BLaER1 treated with 17β-estradiol and CSF1 and Interleukin-3, amounts not matched to agents 10 nM and 100 nM (cell line): ENCODE data around the gene KCND1.

Source experiments
- H3K27ac ChIP-seq, 11 experiments: shearing (Covaris generic); formaldehyde crosslinking; 2 replicates each; pipeline ENCODE4 v1.8.1; 2022
- H3K27me3 ChIP-seq, 11 experiments: shearing (Covaris generic); formaldehyde crosslinking; 2 replicates each; pipeline ENCODE4 v1.8.1; 2022
- H3K36me3 ChIP-seq, 11 experiments: shearing (Covaris generic); formaldehyde crosslinking; 2 replicates each; pipeline ENCODE4 v1.8.1; 2022
- H3K4me1 ChIP-seq, 10 experiments: shearing (Covaris generic); formaldehyde crosslinking; 2 replicates each; pipeline ENCODE4 v1.8.1; 2022
- H3K4me2 ChIP-seq, 11 experiments: shearing (Covaris generic); formaldehyde crosslinking; 2 replicates each; pipeline ENCODE4 v1.8.1; 2022
- H3K4me3 ChIP-seq, 10 experiments: shearing (Covaris generic); formaldehyde crosslinking; 2 replicates each; pipeline ENCODE4 v1.8.1; 2022
- H3K9ac ChIP-seq, 11 experiments: shearing (Covaris generic); formaldehyde crosslinking; 2 replicates each; pipeline ENCODE4 v1.8.1; 2022
- H3K9me3 ChIP-seq, 11 experiments: shearing (Covaris generic); formaldehyde crosslinking; replicated peaks in 1 of 11; 2 replicates each; pipeline ENCODE4 v1.8.1; 2022
- H4K20me1 ChIP-seq, 11 experiments: shearing (Covaris generic); formaldehyde crosslinking; 2 replicates each; pipeline ENCODE4 v1.8.1; 2022
- Cebpa-rat ChIP-seq, 11 experiments: shearing (Covaris generic); IDR thresholded peaks; 2 replicates each; pipeline ENCODE4 v1.8.1; 2022

The KCND1 gene

GRCh38 chrX:48958635-48959094, 13.0 kb downstream of the KCND1 start:
- H3K4me1 ChIP-seq: peaks cover 30 to 49% (median 39%) of the 10 kb centered on the region in 10 experiments; a peak in 19 of 20 replicates
- peak overlapping the region; percentile 75 to 85 (median 80) for H3K4me3 ChIP-seq
- no peak for TF ChIP-seq Cebpa-rat (IDR thresholded peaks at IDR 0.05)

GRCh38 chrX:48957827-48958634, 13.6 kb downstream of the KCND1 start:
- H3K4me3 ChIP-seq: peak overlapping the region; percentile 75 to 85 (median 80)
- H3K27ac ChIP-seq: peak overlapping the region; percentile 83 to 97 (median 91)
- H3K4me1 ChIP-seq: peaks cover 25 to 55% (median 42%) of the 10 kb centered on the region in 10 experiments; a peak in 19 of 20 replicates
- peaks cover 0 to 29% (median 12%) of the 10 kb centered on the region in 11 experiments; a peak in 14 of 22 replicates for H3K36me3 ChIP-seq
- H3K9me3 ChIP-seq: peaks cover 0 to 21% (median 4%) of the 10 kb centered on the region in 11 experiments; a peak in 9 of 22 replicates
- peak overlapping the region; percentile 91 to 96 (median 92) for H3K9ac ChIP-seq
- H3K4me2 ChIP-seq: peak overlapping the region in 9 of 11 experiments; percentile 63 to 93 (median 84); a peak in 13 of 22 replicates
- TF ChIP-seq Cebpa-rat (IDR thresholded peaks at IDR 0.05): peak in 3 of 11 experiments; percentile 30 to 49 (median 41); a peak in 3 of 22 replicates
- H4K20me1 ChIP-seq: peaks cover 27 to 43% (median 40%) of the 10 kb centered on the region in 11 experiments; a peak in 20 of 22 replicates
- H3K27me3 ChIP-seq: peaks cover 27 to 67% (median 58%) of the 10 kb centered on the region in 11 experiments

More at GRCh38 chrX:48958635-48959094, 13.0 kb downstream of the KCND1 start:
- Histone ChIP-seq H3K9me3 (peaks cover 0 to 21% (median 4%) of the 10 kb centered on the region in 11 experiments; a peak in 9 of 22 replicates), H4K20me1 (peaks cover 21 to 37% (median 34%) of the 10 kb centered on the region in 11 experiments; a peak in 20 of 22 replicates), H3K9ac (peak overlapping the region; percentile 80 to 96 (median 92); a peak in 21 of 22 replicates), H3K36me3 (peaks cover 0 to 25% (median 12%) of the 10 kb centered on the region in 11 experiments; a peak in 14 of 22 replicates), H3K4me2 (peak overlapping the region; percentile 63 to 86 (median 76)), H3K27ac (peak overlapping the region; percentile 56 to 97 (median 91); a peak in 21 of 22 replicates), H3K27me3 (peaks cover 27 to 62% (median 52%) of the 10 kb centered on the region in 11 experiments)

GRCh38 chrX:48957477-48957826, 14.2 kb downstream of the KCND1 start, which contains the start of gene OTUD5:
Gene OTUD5 (minus strand): TSS chrX:48957607. CDS start chrX:48957570, 37 bp downstream.
- Histone ChIP-seq H3K27me3 (peaks cover 30 to 70% (median 62%) of the 10 kb centered on the region in 11 experiments), H3K27ac (peak within 1 kb of the TSS; percentile 83 to 97 (median 91)), H3K36me3 (peaks cover 0 to 29% (median 12%) of the 10 kb centered on the region in 11 experiments; a peak in 14 of 22 replicates), H3K4me2 (peak within 1 kb of the TSS; percentile 78 to 93 (median 84)), H3K9ac (peak within 1 kb of the TSS; percentile 91 to 96 (median 92)), H3K9me3 (peaks cover 0 to 21% (median 4%) of the 10 kb centered on the region in 11 experiments; a peak in 9 of 22 replicates), H3K4me3 (peak within 1 kb of the TSS; percentile 75 to 85 (median 80)), H3K4me1 (peaks cover 25 to 61% (median 43%) of the 10 kb centered on the region in 10 experiments; a peak in 19 of 20 replicates), H4K20me1 (peaks cover 32 to 49% (median 46%) of the 10 kb centered on the region in 11 experiments; a peak in 20 of 22 replicates)
- TF ChIP-seq Cebpa-rat (IDR thresholded peaks at IDR 0.05): no peak

GRCh38 chrX:48956728-48957414, 14.8 kb downstream of the KCND1 start:
- Histone ChIP-seq H3K36me3 (peaks cover 0 to 29% (median 12%) of the 10 kb centered on the region in 11 experiments; a peak in 14 of 22 replicates), H3K4me1 (peaks cover 25 to 67% (median 43%) of the 10 kb centered on the region in 10 experiments; a peak in 19 of 20 replicates), H4K20me1 (peaks cover 33 to 55% (median 51%) of the 10 kb centered on the region in 11 experiments; a peak in 20 of 22 replicates), H3K27ac (peak overlapping the region; percentile 83 to 97 (median 91)), H3K4me2 (peak overlapping the region; percentile 78 to 93 (median 84)), H3K9ac (peak overlapping the region; percentile 91 to 96 (median 92)), H3K27me3 (peaks cover 26 to 70% (median 62%) of the 10 kb centered on the region in 11 experiments), H3K4me3 (peak overlapping the region; percentile 75 to 85 (median 80)), H3K9me3 (peaks cover 0 to 21% (median 4%) of the 10 kb centered on the region in 11 experiments; a peak in 9 of 22 replicates)
- no peak for TF ChIP-seq Cebpa-rat (IDR thresholded peaks at IDR 0.05)

GRCh38 chrX:48948589-48948988, 23.1 kb downstream of the KCND1 start:
- peaks cover 0 to 27% (median 4%) of the 10 kb centered on the region in 11 experiments; a peak in 8 of 22 replicates for H3K36me3 ChIP-seq
- H3K4me1 ChIP-seq: peaks cover 0 to 17% (median 5%) of the 10 kb centered on the region in 10 experiments; a peak in 9 of 20 replicates
- no peak overlapping the region for H3K27ac ChIP-seq
- H3K4me2 ChIP-seq: no peak overlapping the region
- H4K20me1 ChIP-seq: peaks cover 41 to 98% (median 79%) of the 10 kb centered on the region in 11 experiments; a peak in 21 of 22 replicates
- no peak for TF ChIP-seq Cebpa-rat (IDR thresholded peaks at IDR 0.05)
- no peaks in the 10 kb centered on the region for H3K9me3 ChIP-seq
- H3K4me3 ChIP-seq: no peak overlapping the region
- peaks cover 23 to 81% (median 56%) of the 10 kb centered on the region in 11 experiments; a peak in 20 of 22 replicates for H3K27me3 ChIP-seq
- H3K9ac ChIP-seq: peak overlapping the region in 1 of 11 experiments; percentile 9; a peak in 1 of 22 replicates

- H3K4me2 ChIP-seq: peak overlapping the region in 2 of 11 experiments; percentile 6 to 7; a peak in 1 of 22 replicates
- no peak overlapping the region for H3K4me3 ChIP-seq
- no peak overlapping the region for H3K9ac ChIP-seq
- peaks cover 19 to 93% (median 68%) of the 10 kb centered on the region in 11 experiments; a peak in 21 of 22 replicates for H4K20me1 ChIP-seq
- H3K4me1 ChIP-seq: peaks cover 3 to 22% (median 9%) of the 10 kb centered on the region in 10 experiments
- no peak overlapping the region for H3K27ac ChIP-seq
- no peak for TF ChIP-seq Cebpa-rat (IDR thresholded peaks at IDR 0.05)
- H3K27me3 ChIP-seq: peaks cover 29 to 79% (median 62%) of the 10 kb centered on the region in 11 experiments; a peak in 19 of 22 replicates
- peaks cover 0 to 39% (median 15%) of the 10 kb centered on the region in 11 experiments; a peak in 12 of 22 replicates for H3K36me3 ChIP-seq
- H3K9me3 ChIP-seq: no peaks in the 10 kb centered on the region
These were observed 25.9 kb downstream of the KCND1 start for GRCh38 chrX:48945517-48946348.

- no peaks in the 10 kb centered on the region for H3K9me3 ChIP-seq
- H3K4me3 ChIP-seq: no peak overlapping the region
- no peak overlapping the region for H3K4me2 ChIP-seq
- H3K9ac ChIP-seq: no peak overlapping the region; a peak in 1 of 22 replicates
- H3K36me3 ChIP-seq: peaks cover 0 to 23% (median 11%) of the 10 kb centered on the region in 11 experiments; a peak in 10 of 22 replicates
- TF ChIP-seq Cebpa-rat (IDR thresholded peaks at IDR 0.05): no peak
- peaks cover 9 to 95% (median 76%) of the 10 kb centered on the region in 11 experiments; a peak in 21 of 22 replicates for H4K20me1 ChIP-seq
- H3K4me1 ChIP-seq: peaks cover 31 to 50% (median 38%) of the 10 kb centered on the region in 10 experiments
- no peak overlapping the region for H3K27ac ChIP-seq
- peaks cover 37 to 94% (median 73%) of the 10 kb centered on the region in 11 experiments; a peak in 21 of 22 replicates for H3K27me3 ChIP-seq
These were observed 28.7 kb downstream of the KCND1 start for GRCh38 chrX:48942895-48943294.
